BE2C (cell line): Measurements from ENCODE around the gene PRDX6.

Source experiments
- DNase-seq: peaks from one replicate; pipeline ENCODE4 v3.0.0-alpha.2; 2020
- H3K27me3 ChIP-seq: fragments of 250-450 bp; sonication (Bioruptor Pico); 2 replicates; pipeline ENCODE4 v1.5.1; 2020; ENCODE audit warnings: mild to moderate bottlenecking
- H3K36me3 ChIP-seq: fragments of 250-450 bp; sonication (Bioruptor Pico); 2 replicates; pipeline ENCODE4 v1.5.1; 2020; ENCODE audit warnings: mild to moderate bottlenecking
- H3K4me1 ChIP-seq: fragments of 250-450 bp; sonication (Bioruptor Pico); 2 replicates; pipeline ENCODE4 v1.5.1; 2020
- H3K4me3 ChIP-seq: 2 replicates; pipeline ENCODE4 v1.5.1; 2011; ENCODE audit warnings: low read depth, low read length
- H3K9me3 ChIP-seq: fragments of 250-450 bp; sonication (Bioruptor Pico); 2 replicates; pipeline ENCODE4 v1.5.1; 2020
- CTCF ChIP-seq: IDR thresholded peaks from 2 replicates; pipeline ENCODE4 v1.5.1; 2012; ENCODE audit warnings: mild to moderate bottlenecking, low read depth, low read length

The PRDX6 gene

DNA sequence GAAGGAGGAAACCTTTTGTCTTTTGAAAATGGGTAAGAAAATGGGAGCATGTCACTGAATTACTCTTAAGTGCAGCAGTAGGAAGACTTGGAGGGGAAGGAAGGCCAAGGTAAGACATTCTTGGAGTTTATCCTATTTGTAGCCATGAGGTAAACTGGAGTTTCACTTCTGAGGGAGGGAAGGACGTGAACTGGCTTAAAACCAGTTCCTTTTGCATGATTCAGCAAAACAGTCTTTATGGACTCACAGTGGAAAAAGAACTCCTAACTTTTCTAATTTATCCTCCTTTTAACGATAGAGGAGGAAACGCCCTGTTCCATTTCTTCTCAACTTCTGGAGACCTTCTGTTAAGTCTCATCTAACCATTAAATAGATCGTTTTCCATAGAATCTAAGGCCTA is 2.5 kb downstream of the PRDX6 start:
- Histone ChIP-seq H3K4me3 (no peak overlapping the region), H3K27me3 (no peaks in the 10 kb centered on the region), H3K36me3 (peaks cover 42% of the 10 kb centered on the region), H3K9me3 (no peaks in the 10 kb centered on the region), H3K4me1 (no peaks in the 10 kb centered on the region; the same call in 1 of the 2 replicates)
- no peak for TF ChIP-seq CTCF
- no peak for DNase-seq

GRCh38 chr1:173481195-173481772 is 4.1 kb downstream of the PRDX6 start:
- H3K4me1 ChIP-seq: no peaks in the 10 kb centered on the region; the same call in 1 of the 2 replicates
- no peak for TF ChIP-seq CTCF
- DNase-seq: no peak
- no peaks in the 10 kb centered on the region for H3K27me3 ChIP-seq
- H3K4me3 ChIP-seq: no peak overlapping the region
- peaks cover 57% of the 10 kb centered on the region for H3K36me3 ChIP-seq
- no peaks in the 10 kb centered on the region for H3K9me3 ChIP-seq

- no peak for TF ChIP-seq CTCF
- Histone ChIP-seq H3K4me1 (no peaks in the 10 kb centered on the region; the same call in 1 of the 2 replicates), H3K9me3 (no peaks in the 10 kb centered on the region), H3K4me3 (no peak overlapping the region), H3K27me3 (no peaks in the 10 kb centered on the region), H3K36me3 (peaks cover 71% of the 10 kb centered on the region)
- DNase-seq: no peak
These were observed 5.5 kb downstream of the PRDX6 start for GRCh38 chr1:173482683-173483082.

GRCh38 chr1:173484276-173484675 is 7.1 kb downstream of the PRDX6 start:
- Histone ChIP-seq H3K36me3 (peaks cover 84% of the 10 kb centered on the region), H3K27me3 (no peaks in the 10 kb centered on the region), H3K4me1 (no peaks in the 10 kb centered on the region), H3K4me3 (no peak overlapping the region), H3K9me3 (no peaks in the 10 kb centered on the region)
- TF ChIP-seq CTCF: no peak
- DNase-seq: no peak

GRCh38 chr1:173485401-173485800 is 8.3 kb downstream of the PRDX6 start:
- no peak for DNase-seq

More at GRCh38 chr1:173485401-173485800, 8.3 kb downstream of the PRDX6 start:
- Histone ChIP-seq H3K4me1 (no peaks in the 10 kb centered on the region), H3K9me3 (no peaks in the 10 kb centered on the region), H3K36me3 (peaks cover 81% of the 10 kb centered on the region), H3K27me3 (no peaks in the 10 kb centered on the region), H3K4me3 (no peak overlapping the region)
- no peak for TF ChIP-seq CTCF
